Femur (tissue), 1 donor: ENCODE measurements around the gene NEK10.

Experiments
- DNase-seq: peaks from one replicate; pipeline ENCODE4 v3.0.0-alpha.2; 2017

Gene NEK10

GRCh38 chr3:27160146-27160545 is 209.0 kb downstream of the NEK10 start:
- DNase-seq = no peak

GRCh38 chr3:27147215-27147614 is 222.0 kb downstream of the NEK10 start:
- no peak for DNase-seq

- DNase-seq = no peak
Observed at GRCh38 chr3:27146786-27147185, 222.4 kb downstream of the NEK10 start.

GRCh38 chr3:27145719-27146118 is 223.5 kb downstream of the NEK10 start:
- DNase-seq = no peak

GRCh38 chr3:27141668-27142067 is 227.5 kb downstream of the NEK10 start:
- no peak for DNase-seq

GRCh38 chr3:27138562-27138961 is 230.6 kb downstream of the NEK10 start:
- no peak for DNase-seq

- DNase-seq = no peak
Observed at GRCh38 chr3:27138005-27138404, 231.2 kb downstream of the NEK10 start.

- peak; percentile 72 for DNase-seq
Observed at GRCh38 chr3:27134171-27134796, 234.9 kb downstream of the NEK10 start.

- no peak for DNase-seq
Observed at GRCh38 chr3:27133060-27133459, 236.1 kb downstream of the NEK10 start.

GRCh38 chr3:27130796-27131195 is 238.4 kb downstream of the NEK10 start:
- no peak for DNase-seq

- no peak for DNase-seq
Observed at GRCh38 chr3:27127879-27128278, 241.3 kb downstream of the NEK10 start.

GRCh38 chr3:27127195-27127594 is 242.0 kb downstream of the NEK10 start:
- DNase-seq = no peak

- DNase-seq = no peak
Observed at GRCh38 chr3:27125821-27126501, 243.2 kb downstream of the NEK10 start.

- no peak for DNase-seq
Observed at GRCh38 chr3:27119639-27120038, 249.5 kb downstream of the NEK10 start.

GRCh38 chr3:27115352-27115751 is 253.8 kb downstream of the NEK10 start:
- DNase-seq = no peak

GRCh38 chr3:27114684-27115083 is 254.5 kb downstream of the NEK10 start:
- no peak for DNase-seq

GRCh38 chr3:27114129-27114528 is 255.1 kb downstream of the NEK10 start:
- DNase-seq = no peak

GRCh38 chr3:27110020-27110419 is 259.2 kb downstream of the NEK10 start:
- DNase-seq = no peak

- no peak for DNase-seq
Observed at GRCh38 chr3:27108322-27108721, 260.9 kb downstream of the NEK10 start.

GRCh38 chr3:27105904-27106303 is 263.3 kb downstream of the NEK10 start:
- no peak for DNase-seq

- DNase-seq = no peak
Observed at GRCh38 chr3:27097182-27097581, 272.0 kb downstream of the NEK10 start.

GRCh38 chr3:27095553-27096222 is 273.5 kb downstream of the NEK10 start:
- DNase-seq = no peak

- DNase-seq = no peak
Observed at GRCh38 chr3:27094721-27095120, 274.5 kb downstream of the NEK10 start.

GRCh38 chr3:27093771-27094170 is 275.4 kb downstream of the NEK10 start:
- no peak for DNase-seq
